Esophagus muscularis mucosa (tissue), 3 donors: ENCODE data around the gene INSM2.

ENCODE experiments used
- CTCF ChIP-seq, 3 experiments: fragments of 200-600 bp in 2 of 3; fragments of 450-650 bp in 1 of 3; sonication (generic) in 2 of 3; IDR thresholded peaks; one replicate each; pipeline ENCODE4 v1.5.1; 2017 to 2019; ENCODE audit warnings: antibody characterized with exemption in 3 of 3, mild to moderate bottlenecking in 2 of 3, moderate library complexity in 1 of 3
- POLR2A ChIP-seq: fragments of 450-650 bp; IDR thresholded peaks from one replicate; pipeline ENCODE4 v1.6.1; 2017; ENCODE audit warnings: antibody characterized with exemption, moderate library complexity, mild to moderate bottlenecking, low read depth

GRCh38 chr14:35557221-35557747 is 23.3 kb downstream of the INSM2 start:
- TF ChIP-seq CTCF (IDR thresholded peaks at IDR 0.05) (no peak), POLR2A (no peak)
